ENCODE results near the gene LCN15. TPM values are rescaled to one million over a fixed set of nuclear protein-coding genes. Genes with fewer than 3 reads are reported as not detected.

Gene LCN15
- total RNA-seq, 4 donors from 2014 or later = not detected

DNA sequence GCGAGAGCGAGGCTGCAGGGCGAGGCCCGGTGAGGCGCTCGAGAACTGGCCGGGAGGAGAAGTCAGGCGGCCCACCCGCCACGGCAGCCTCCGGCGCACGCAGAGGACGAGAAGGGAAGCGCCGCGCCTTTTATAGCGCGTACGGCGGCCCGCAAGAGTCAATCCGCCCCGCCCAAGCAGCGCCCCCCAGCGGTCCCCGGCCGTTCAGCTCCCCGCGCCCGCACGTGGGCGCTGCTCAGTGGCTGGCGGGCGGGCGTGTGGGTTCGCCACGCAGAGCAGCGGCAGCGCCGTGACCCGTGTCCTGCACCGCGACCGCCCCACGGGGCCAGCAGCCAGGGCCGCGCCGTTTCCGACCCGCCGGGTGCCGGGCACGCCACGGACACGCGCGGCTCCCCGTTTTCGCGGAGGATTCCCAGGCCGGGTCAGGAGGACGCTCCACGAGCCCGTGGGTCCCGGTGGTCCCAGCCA, 36.2 kb downstream of the LCN15 start:
- peaks cover 0 to 13% of the 10 kb centered on the region in 2 donors for H3K4me1 ChIP-seq

DNA sequence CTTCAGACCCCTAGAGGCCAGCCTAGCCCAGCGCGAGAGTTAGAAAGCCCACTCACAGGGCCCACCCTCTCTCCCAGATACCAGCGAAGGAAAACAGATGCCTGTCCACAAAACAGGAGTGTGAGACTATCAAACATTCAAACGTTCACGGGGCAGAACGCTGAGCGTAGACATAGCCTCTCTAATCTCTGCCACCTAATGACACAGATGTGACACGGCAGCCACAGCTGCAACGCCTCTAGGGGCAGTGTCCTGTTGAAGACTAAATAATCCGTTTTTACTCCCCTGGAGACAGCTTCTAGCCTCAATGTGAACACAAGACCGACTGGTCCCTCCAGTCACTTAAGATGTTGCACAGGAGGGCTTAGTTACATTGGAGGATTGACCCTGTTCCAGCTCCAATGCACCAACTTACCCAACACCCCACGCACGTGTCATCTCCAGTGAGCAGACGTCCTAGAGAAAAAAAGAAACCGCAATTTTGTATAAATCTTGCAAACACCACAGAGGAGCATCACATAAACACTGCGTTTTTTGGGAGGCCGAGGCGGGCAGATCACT, 37.6 kb downstream of the LCN15 start:
- H3K9me3 ChIP-seq = no peaks in the 10 kb centered on the region
- intact Hi-C loops (cut with DNase I; ENCODE audit: low total_unique reads) = no loop called here
- H3K27ac ChIP-seq = peak overlapping the region in 1 of 2 donors; percentile 40

More for the DNA sequence above, 36.2 kb downstream of the LCN15 start:
- peak overlapping the region; percentile 53 to 57 for H3K4me3 ChIP-seq
- intact Hi-C loops (cut with DNase I; ENCODE audit: low total_unique reads) = no loop called here
- H3K9me3 ChIP-seq = no peaks in the 10 kb centered on the region
- peak overlapping the region; percentile 41 to 51 for H3K27ac ChIP-seq
- TF ChIP-seq POLR2A (IDR thresholded peaks at IDR 0.05) = peak; percentile 89 to 98
- TF ChIP-seq, protein P1, sequence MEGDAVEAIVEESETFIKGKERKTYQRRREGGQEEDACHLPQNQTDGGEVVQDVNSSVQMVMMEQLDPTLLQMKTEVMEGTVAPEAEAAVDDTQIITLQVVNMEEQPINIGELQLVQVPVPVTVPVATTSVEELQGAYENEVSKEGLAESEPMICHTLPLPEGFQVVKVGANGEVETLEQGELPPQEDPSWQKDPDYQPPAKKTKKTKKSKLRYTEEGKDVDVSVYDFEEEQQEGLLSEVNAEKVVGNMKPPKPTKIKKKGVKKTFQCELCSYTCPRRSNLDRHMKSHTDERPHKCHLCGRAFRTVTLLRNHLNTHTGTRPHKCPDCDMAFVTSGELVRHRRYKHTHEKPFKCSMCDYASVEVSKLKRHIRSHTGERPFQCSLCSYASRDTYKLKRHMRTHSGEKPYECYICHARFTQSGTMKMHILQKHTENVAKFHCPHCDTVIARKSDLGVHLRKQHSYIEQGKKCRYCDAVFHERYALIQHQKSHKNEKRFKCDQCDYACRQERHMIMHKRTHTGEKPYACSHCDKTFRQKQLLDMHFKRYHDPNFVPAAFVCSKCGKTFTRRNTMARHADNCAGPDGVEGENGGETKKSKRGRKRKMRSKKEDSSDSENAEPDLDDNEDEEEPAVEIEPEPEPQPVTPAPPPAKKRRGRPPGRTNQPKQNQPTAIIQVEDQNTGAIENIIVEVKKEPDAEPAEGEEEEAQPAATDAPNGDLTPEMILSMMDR (IDR thresholded peaks at IDR 0.05) = peak; percentile 84 to 98 (median 97)
- DNase-seq = peak; percentile 86 to 90
- no peaks in the 10 kb centered on the region for H3K27me3 ChIP-seq
- no peaks in the 10 kb centered on the region for H3K36me3 ChIP-seq

DNA sequence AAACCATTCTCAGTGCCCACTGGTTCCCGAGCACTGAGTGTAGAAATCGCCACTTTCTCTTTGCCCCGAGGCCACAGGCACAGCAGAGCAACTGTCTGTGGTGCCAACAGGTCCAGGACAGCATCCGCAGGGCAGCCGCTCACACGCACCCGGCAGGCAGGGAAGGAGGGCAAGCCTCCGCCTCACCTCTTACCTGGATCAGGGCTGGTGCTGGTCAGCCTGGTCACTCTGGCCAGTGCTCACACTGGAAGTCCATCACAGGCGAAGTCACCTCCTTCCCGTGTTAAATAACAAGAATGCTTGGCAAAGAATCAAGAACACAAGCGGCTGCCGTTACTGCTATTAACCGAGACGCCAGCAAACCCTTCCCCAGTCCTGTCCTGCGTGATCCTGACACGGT, 38.2 kb downstream of the LCN15 start:
- H3K27me3 ChIP-seq = no peaks in the 10 kb centered on the region
- DNase-seq = no peak
- H3K27ac ChIP-seq = peak overlapping the region in 1 of 2 donors; percentile 10
- TF ChIP-seq, protein P1 (IDR thresholded peaks at IDR 0.05) = no peak
- no peak for TF ChIP-seq POLR2A (IDR thresholded peaks at IDR 0.05)
- H3K4me1 ChIP-seq = peaks cover 0 to 13% of the 10 kb centered on the region in 2 donors
- no peaks in the 10 kb centered on the region for H3K9me3 ChIP-seq
- H3K4me3 ChIP-seq = no peak overlapping the region
- intact Hi-C loops (cut with DNase I; ENCODE audit: low total_unique reads) = no loop called here
- no peaks in the 10 kb centered on the region for H3K36me3 ChIP-seq

More for the DNA sequence above, 37.6 kb downstream of the LCN15 start:
- no peaks in the 10 kb centered on the region for H3K36me3 ChIP-seq
- H3K4me3 ChIP-seq = peak overlapping the region; percentile 53 to 57
- DNase-seq = no peak
- H3K4me1 ChIP-seq = peaks cover 0 to 13% of the 10 kb centered on the region in 2 donors
- TF ChIP-seq, protein P1 (IDR thresholded peaks at IDR 0.05) = no peak
- TF ChIP-seq POLR2A (IDR thresholded peaks at IDR 0.05) = no peak
- no peaks in the 10 kb centered on the region for H3K27me3 ChIP-seq

DNA sequence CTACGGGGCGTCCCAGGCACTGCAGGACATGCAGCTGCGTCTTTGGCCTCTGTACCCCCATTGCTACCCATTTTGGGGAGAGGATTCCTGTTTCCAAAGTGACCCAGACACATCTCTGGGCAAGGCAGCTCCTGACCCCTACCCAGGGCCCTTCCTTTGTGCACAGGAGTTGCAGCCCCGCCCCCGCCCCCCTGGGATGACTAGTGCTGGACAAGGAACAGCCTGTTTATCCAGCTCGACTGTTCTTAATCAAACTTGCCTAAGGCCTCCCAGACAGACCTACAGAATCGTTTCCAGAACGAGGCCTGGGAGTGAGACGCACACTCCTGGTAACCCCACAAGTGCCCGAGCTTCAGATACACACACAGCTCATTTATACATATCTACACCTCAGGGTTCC, 38.7 kb downstream of the LCN15 start:
- no peak overlapping the region for H3K27ac ChIP-seq

DNA sequence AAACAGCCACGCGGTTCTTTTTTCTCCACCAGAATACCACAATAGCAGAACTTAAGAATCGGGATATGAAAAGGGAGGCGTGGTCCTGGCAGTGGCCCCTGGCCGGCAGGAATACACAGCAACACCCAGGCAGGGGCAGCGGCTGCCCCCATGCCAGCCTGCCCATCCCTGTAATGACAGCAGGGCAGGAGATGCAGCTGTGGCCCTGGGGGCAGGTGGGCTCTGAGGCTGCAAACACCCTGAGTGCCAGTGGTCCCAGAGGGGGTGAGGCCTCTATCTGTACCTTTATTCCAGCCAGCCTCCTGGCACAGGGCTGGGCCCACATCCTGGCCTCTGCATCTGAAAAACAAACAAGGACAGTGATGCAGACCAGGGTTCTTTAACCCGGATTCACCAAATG, 39.5 kb downstream of the LCN15 start:
- peaks cover 0 to 20% of the 10 kb centered on the region in 2 donors for H3K4me1 ChIP-seq
- H3K9me3 ChIP-seq = no peaks in the 10 kb centered on the region
- H3K4me3 ChIP-seq = no peak overlapping the region
- H3K27me3 ChIP-seq = no peaks in the 10 kb centered on the region
- H3K36me3 ChIP-seq = no peaks in the 10 kb centered on the region
- DNase-seq = no peak
- no peak for TF ChIP-seq POLR2A (IDR thresholded peaks at IDR 0.05)
- TF ChIP-seq, protein P1 (IDR thresholded peaks at IDR 0.05) = no peak
- H3K27ac ChIP-seq = no peak overlapping the region
- intact Hi-C loops (cut with DNase I; ENCODE audit: low total_unique reads) = no loop called here

More for the DNA sequence above, 38.7 kb downstream of the LCN15 start:
- TF ChIP-seq, protein P1 (IDR thresholded peaks at IDR 0.05) = no peak
- no peak for TF ChIP-seq POLR2A (IDR thresholded peaks at IDR 0.05)
- intact Hi-C loops (cut with DNase I; ENCODE audit: low total_unique reads) = no loop called here
- H3K9me3 ChIP-seq = no peaks in the 10 kb centered on the region
- no peak overlapping the region for H3K4me3 ChIP-seq
- DNase-seq = no peak
- H3K36me3 ChIP-seq = no peaks in the 10 kb centered on the region
- peaks cover 0 to 13% of the 10 kb centered on the region in 2 donors for H3K4me1 ChIP-seq
- H3K27me3 ChIP-seq = no peaks in the 10 kb centered on the region
